MCF 10A (cell line): ENCODE data around the gene RNPS1. TPM values are rescaled to one million over a fixed set of nuclear protein-coding genes. Genes with fewer than 3 reads are reported as not detected.

ENCODE experiments used
- BruUV-seq: library from RNA; stranded (reverse); fragments of 400-500 nt; replicated peaks from 2 replicates; lab custom pipeline; 2021; lab: Mats Ljungman, UMichigan
- CTCF ChIA-PET: fragments of 300-600 bp; sonication (Branson Sonifier 250); formaldehyde crosslinking; extraction: SDS; loops from one replicate; lab custom pipeline; 2021; ENCODE audit warnings: antibody characterized with exemption, inconsistent platforms; lab: Yijun Ruan, JAX
- POLR2A ChIA-PET: fragments of 300-600, 350-650 bp; sonication (Branson Sonifier 250); formaldehyde crosslinking; extraction: SDS; loops from one replicate; lab custom pipeline; 2020; ENCODE audit warnings: antibody characterized with exemption, inconsistent platforms; lab: Yijun Ruan, JAX
- DNase-seq: peaks from one replicate; pipeline ENCODE4 v3.0.0-alpha.2; 2018; ENCODE audit not compliant: unreplicated experiment
- H3K27ac Mint-ChIP-seq: one replicate; pipeline ENCODE4 v1.8.0; 2022; ENCODE audit warnings: mild to moderate bottlenecking, low read depth, mixed read lengths; ENCODE audit not compliant: unreplicated experiment
- H3K27me3 Mint-ChIP-seq: one replicate; pipeline ENCODE4 v1.8.0; 2022; ENCODE audit warnings: mixed read lengths; ENCODE audit not compliant: insufficient read depth, unreplicated experiment
- H3K36me3 Mint-ChIP-seq: one replicate; pipeline ENCODE4 v1.8.0; 2022; ENCODE audit warnings: mild to moderate bottlenecking, moderate library complexity, mixed read lengths; ENCODE audit not compliant: insufficient read depth, unreplicated experiment
- H3K4me1 Mint-ChIP-seq: one replicate; pipeline ENCODE4 v1.8.0; 2022; ENCODE audit warnings: mixed read lengths; ENCODE audit not compliant: insufficient read depth, unreplicated experiment
- H3K4me3 Mint-ChIP-seq: one replicate; pipeline ENCODE4 v1.8.0; 2022; ENCODE audit warnings: mild to moderate bottlenecking, moderate library complexity, mixed read lengths; ENCODE audit not compliant: unreplicated experiment
- H3K9me3 Mint-ChIP-seq: one replicate; pipeline ENCODE4 v1.8.0; 2022; ENCODE audit warnings: mixed read lengths; ENCODE audit not compliant: unreplicated experiment
- CTCF ChIP-seq: fragments of 200-600 bp; IDR thresholded peaks from one replicate; pipeline ENCODE4 v1.8.0; 2022; ENCODE audit warnings: antibody characterized with exemption, mild to moderate bottlenecking; ENCODE audit not compliant: unreplicated experiment
- intact Hi-C: fragments of 100-400 bp; cut with micrococcal nuclease; formaldehyde crosslinking; loops from 2 replicates; pipeline ENCODE4 v1.14.1; 2022
- total RNA-seq: library from RNA; stranded (reverse); gene quantifications from 2 replicates; pipeline ENCODE4 v1.2.3, GENCODE V29; 2022

Gene RNPS1
- total RNA-seq, 1 experiment from 2014 or later, result 245 TPM

DNA sequence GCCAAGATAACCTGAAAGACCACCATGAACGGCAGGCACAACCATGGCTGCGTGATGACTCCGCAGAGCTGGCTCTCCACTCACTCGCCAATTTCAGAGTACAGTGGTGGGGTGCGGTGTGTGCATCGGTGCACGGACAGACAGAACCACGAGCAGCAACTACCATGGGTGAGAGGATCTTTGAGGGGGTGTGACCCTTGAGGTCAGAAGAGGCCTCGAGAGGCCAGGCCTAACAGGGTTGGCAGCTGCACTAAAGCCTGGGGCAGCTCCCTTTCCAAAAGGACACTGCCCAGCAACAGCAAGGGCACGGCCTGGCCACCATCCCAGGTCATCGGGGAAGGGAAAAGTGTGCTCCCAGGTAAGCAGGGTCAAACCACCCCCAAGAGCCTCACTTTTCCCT lies 14.6 kb downstream of the RNPS1 start:
- Mint-ChIP-seq H3K27ac (peak overlapping the region; percentile 57), H3K4me3 (no peak overlapping the region), H3K9me3 (no peaks in the 10 kb centered on the region), H3K4me1 (no peaks in the 10 kb centered on the region), H3K27me3 (no peaks in the 10 kb centered on the region), H3K36me3 (peaks cover 67% of the 10 kb centered on the region)
- TSS peak; percentile 29 for BruUV-seq
- DNase-seq, result no peak
- TF ChIP-seq CTCF, result no peak
- intact Hi-C loops, result no loop called here
- POLR2A ChIA-PET, result interaction anchor here (3.4 to 4.9 kb wide), 3 partner anchors 13 to 38 kb away, joined by 28 to 43 read pairs (median 40); partner anchors contain the start of genes PGP and RNPS1
- CTCF ChIA-PET, result interaction anchor here (0.6 to 2.3 kb wide), 3 partner anchors 58 to 158 kb away, joined by 3 to 7 read pairs (median 4); no protein-coding TSS in a partner anchor

- H3K9me3 Mint-ChIP-seq, result no peaks in the 10 kb centered on the region
- CTCF ChIA-PET, result interaction anchor here (0.6 to 2.3 kb wide), 3 partner anchors 58 to 158 kb away, joined by 3 to 7 read pairs (median 4); no protein-coding TSS in a partner anchor
- no peak for DNase-seq
- H3K36me3 Mint-ChIP-seq, result peaks cover 65% of the 10 kb centered on the region
- no peak for TF ChIP-seq CTCF
- no TSS peak for BruUV-seq
- H3K4me3 Mint-ChIP-seq, result no peak overlapping the region
- peak overlapping the region; percentile 57 for H3K27ac Mint-ChIP-seq
- intact Hi-C loops, result no loop called here
- POLR2A ChIA-PET, result interaction anchor here (1.0 to 4.9 kb wide), 15 partner anchors 8 to 249 kb away, joined by 4 to 58 read pairs (median 15); partner anchors contain the start of genes E4F1, PGP, RNPS1 and TRAF7
- no peaks in the 10 kb centered on the region for H3K4me1 Mint-ChIP-seq
- no peaks in the 10 kb centered on the region for H3K27me3 Mint-ChIP-seq
Measured at GRCh38 chr16:2252806-2253148, 15.1 kb downstream of the RNPS1 start.

DNA sequence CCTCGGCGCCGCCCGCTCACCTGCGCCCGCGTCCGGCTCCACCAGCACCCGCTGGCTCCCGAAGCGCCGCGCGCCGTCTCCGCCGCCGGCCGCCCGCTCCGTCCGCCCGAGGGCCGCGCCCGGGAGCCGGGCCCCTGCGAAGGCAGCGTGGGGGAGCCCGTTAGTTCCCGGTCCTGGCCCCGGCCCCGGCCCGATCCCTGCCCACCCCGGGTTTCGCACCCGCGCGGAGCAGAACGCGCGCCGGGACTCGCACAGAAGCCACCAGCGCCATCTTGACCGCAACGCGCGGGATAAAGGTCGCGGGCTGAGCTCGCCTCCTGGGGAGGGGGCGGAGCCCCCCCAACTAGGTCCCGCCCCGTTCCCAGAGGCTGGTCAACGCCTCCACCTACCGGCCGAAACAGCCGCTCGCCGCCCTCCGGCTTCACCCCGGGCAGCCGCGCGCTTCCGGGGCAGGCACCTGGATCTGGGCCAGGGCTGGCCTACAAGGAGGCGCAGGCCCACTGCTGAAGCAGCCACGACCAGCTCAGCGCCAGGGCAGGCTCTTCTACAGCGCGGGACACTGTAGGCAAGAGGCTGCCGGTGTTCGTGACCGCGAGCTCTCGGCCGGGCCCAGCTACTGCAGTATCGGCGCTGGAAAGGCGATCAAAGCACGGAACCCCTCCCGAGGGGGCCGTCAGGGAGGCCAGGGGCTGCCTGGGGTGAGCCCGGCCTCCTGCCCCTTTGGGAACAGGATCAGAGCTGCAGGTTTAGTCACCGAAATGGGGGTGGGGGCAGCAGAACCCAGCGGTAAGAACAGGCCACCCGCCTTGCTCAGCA lies 16.4 kb downstream of the RNPS1 start, which contains the start of gene ECI1:
ECI1 (minus strand) TSS at position 292 of the 816 bp plus-strand sequence; CDS start at position 271, 21 bp downstream.
- peak within 1 kb of the TSS; percentile 92 for H3K4me3 Mint-ChIP-seq
- POLR2A ChIA-PET, result interaction anchor here (0.5 to 4.9 kb wide), 37 partner anchors 9 to 507 kb away, joined by 3 to 58 read pairs (median 6); partner anchors contain the start of genes AMDHD2, ATP6V0C, CCNF and DNASE1L2

More for the DNA sequence above, 16.4 kb downstream of the RNPS1 start, which contains the start of gene ECI1:
- peak; percentile 51 for TF ChIP-seq CTCF
- H3K27ac Mint-ChIP-seq, result peak within 1 kb of the TSS; percentile 91
- no peaks in the 10 kb centered on the region for H3K9me3 Mint-ChIP-seq
- H3K27me3 Mint-ChIP-seq, result no peaks in the 10 kb centered on the region
- peaks cover 53% of the 10 kb centered on the region for H3K36me3 Mint-ChIP-seq
- intact Hi-C loops, result loop anchor here (2.0 kb wide), 1 partner anchor 27 kb away; no protein-coding TSS in a partner anchor
- H3K4me1 Mint-ChIP-seq, result no peaks in the 10 kb centered on the region
- BruUV-seq, result no TSS peak
- CTCF ChIA-PET, result interaction anchor here (0.5 to 1.5 kb wide), 12 partner anchors 8 to 752 kb away, joined by 3 to 7 read pairs (median 4); partner anchors contain the start of gene PGP
- peak; percentile 94 for DNase-seq
